Left lung (tissue), 10 donors: ENCODE measurements around the gene RNU1-4. TPM values are rescaled to one million over a fixed set of nuclear protein-coding genes. Genes with fewer than 3 reads are reported as not detected.
A peak's percentile ranks its signal among the peaks of the same experiment; 100 is the strongest.
"Not testable (repeated sequence)": the region's sequence is repeated elsewhere in the genome, so short reads cannot be mapped to it uniquely, and the experiment has no call there.

Source experiments
- ATAC-seq: fragments of 200-7000 bp; cut with Tn5 transposase; one replicate; pipeline ENCODE4 v1.9.1; 2020; ENCODE audit warnings: moderate library complexity
- DNase-seq, 4 donors: peaks; one replicate each; pipeline ENCODE4 v3.0.0-alpha.2; 2013 to 2020
- H3K27ac ChIP-seq, 2 donors: fragments of 200-600 bp; sonication (generic) in 1 of 2; one replicate each; pipeline versions ENCODE4 v1.5.0 to v1.8.0; 2020 to 2021
- H3K27me3 ChIP-seq, 2 donors: fragments of 200-600 bp; sonication (generic) in 1 of 2; one replicate each; pipeline versions ENCODE4 v1.5.0 to v1.8.0; 2020 to 2021
- H3K36me3 ChIP-seq, 2 donors: fragments of 200-600 bp; sonication (generic) in 1 of 2; one replicate each; pipeline versions ENCODE4 v1.5.0 to v1.8.0; 2020 to 2021
- H3K4me1 ChIP-seq, 2 donors: fragments of 200-600 bp; one replicate each; pipeline ENCODE4 v1.8.0; 2021
- H3K4me3 ChIP-seq, 2 donors: fragments of 200-600 bp; sonication (generic) in 1 of 2; one replicate each; pipeline versions ENCODE4 v1.5.0 to v1.8.0; 2020 to 2021; ENCODE audit warnings: mild to moderate bottlenecking in 1 of 2
- H3K9me3 ChIP-seq, 2 donors: fragments of 200-600 bp; sonication (generic) in 1 of 2; one replicate each; pipeline versions ENCODE4 v1.5.0 to v1.8.0; 2020 to 2021
- CTCF ChIP-seq, 2 donors: fragments of 200-600 bp; sonication (generic) in 1 of 2; IDR thresholded peaks; one replicate each; pipeline versions ENCODE4 v1.5.0 to v1.8.0; 2021; ENCODE audit warnings: antibody characterized with exemption in 2 of 2
- intact Hi-C, 2 donors: fragments of 100-400 bp; cut with DNase I; formaldehyde crosslinking; loops; one replicate each; pipeline versions ENCODE4 v1.11.2 to v1.14.2; 2022
- polyA plus RNA-seq, 6 donors: library from polyadenylated mRNA; unstranded; fragments of 120-200 nt; gene quantifications; one replicate each; pipeline ENCODE4 v1.2.1, GENCODE V29; 2013; ENCODE audit not compliant: insufficient read length in 6 of 6
- total RNA-seq, 2 donors: library from RNA; stranded (reverse); fragmentation: NEBNext Ultra II Directional; extraction: Animal tissue kit (Norgen Biotek cat#: 25700); gene quantifications; one replicate each; pipeline ENCODE4 v1.2.1, GENCODE V29; 2021
- donor health status: DM: no; HTN: yes; CAD: no.
- donor health status: DM: no; HTN: no; CAD: no.

Gene RNU1-4
- total and polyA plus RNA-seq, 8 donors, result 1.5 to 3,444 (median 2.8) TPM

DNA sequence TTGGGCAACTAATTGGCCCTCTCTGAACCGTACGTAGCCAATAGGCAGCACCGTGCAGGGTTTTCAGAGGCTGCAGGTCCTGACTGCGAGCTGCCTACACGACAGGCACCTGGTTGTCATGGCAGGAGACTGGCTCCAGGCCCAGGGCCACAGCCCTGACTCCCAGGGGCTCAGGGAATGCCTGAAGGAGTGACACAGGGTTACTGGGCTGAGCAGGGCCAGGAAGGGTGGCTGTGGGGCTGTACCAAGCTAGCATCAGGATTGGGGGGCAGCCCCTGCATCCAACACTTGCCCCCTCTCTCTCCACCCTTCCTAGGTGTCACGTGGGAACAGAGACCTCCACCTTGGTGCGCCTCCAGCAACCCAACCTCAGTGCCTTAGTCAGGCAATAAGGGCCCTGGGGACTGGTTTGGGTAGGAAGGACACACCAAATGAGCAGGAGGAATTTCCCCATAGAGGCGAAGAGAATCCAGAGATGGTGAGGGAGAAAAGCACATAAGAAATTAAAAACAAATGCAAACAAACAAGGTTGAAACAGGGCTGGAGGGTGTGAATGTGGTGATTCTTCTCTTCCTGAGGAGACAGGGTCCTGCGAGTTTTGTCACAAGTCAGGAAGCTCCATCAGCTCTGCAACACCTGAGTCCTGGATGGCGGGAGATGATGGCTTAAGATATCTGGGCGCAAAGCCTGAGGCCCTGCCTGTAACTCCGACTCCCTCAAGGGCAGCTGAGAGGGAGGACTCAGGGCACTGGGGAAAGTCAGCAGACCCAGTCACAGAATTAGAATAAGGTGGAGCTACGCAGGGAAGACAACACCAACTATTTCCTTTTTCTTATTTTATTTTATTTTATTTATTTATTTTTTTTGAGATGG, 19.7 kb upstream of the RNU1-4 start:
- H3K4me1 ChIP-seq, result no peaks in the 10 kb centered on the region
- ATAC-seq, result no peak

DNA sequence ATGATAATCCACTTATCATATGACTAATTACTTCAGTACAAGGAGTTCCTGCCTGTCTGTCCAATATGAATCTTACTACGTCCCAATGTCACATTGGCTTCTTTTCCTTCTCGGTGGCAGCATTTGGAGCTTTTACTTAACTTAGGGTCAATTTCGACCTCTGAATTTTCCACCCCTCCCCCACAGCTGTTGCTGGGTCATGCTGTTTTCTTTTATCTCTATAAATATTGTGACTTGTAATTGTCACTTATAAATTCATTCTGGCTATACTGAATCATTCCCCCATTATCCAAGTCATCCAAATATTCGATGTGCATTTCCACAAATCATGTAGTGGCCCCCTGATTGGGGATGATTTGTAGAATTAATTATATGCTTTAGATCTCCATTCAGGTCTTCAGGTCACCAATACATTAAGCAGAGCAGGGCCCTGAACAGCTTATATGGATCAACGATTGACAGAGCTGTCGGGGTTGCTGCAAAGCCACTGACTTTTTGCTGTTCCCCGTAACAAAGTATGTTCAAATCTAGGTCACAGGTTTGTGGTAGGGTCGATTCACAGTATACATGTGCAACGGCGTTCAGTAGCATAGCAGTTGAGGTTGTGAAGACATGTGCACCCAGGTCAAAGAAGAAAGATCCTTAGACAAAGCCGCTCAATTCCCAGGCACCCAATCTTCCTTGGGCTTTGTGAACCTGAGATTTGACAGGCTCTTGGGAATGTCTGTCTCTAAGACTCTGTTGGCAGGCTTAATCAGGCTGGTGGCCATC, 18.3 kb upstream of the RNU1-4 start:
- ATAC-seq (no peak), DNase-seq (no peak)
- H3K27me3 ChIP-seq, result peaks cover 5 to 55% of the 10 kb centered on the region in 2 donors
- H3K9me3 ChIP-seq, result no peaks in the 10 kb centered on the region
- no peaks in the 10 kb centered on the region for H3K36me3 ChIP-seq
- H3K4me3 ChIP-seq, result no peak overlapping the region
- intact Hi-C loops, result no loop called here
- TF ChIP-seq CTCF (IDR thresholded peaks at IDR 0.05), result no peak
- no peaks in the 10 kb centered on the region for H3K4me1 ChIP-seq
- no peak overlapping the region for H3K27ac ChIP-seq

More for the DNA sequence above, 19.7 kb upstream of the RNU1-4 start:
- Histone ChIP-seq H3K36me3 (no peaks in the 10 kb centered on the region), H3K4me3 (no peak overlapping the region), H3K27ac (no peak overlapping the region), H3K27me3 (peaks cover 5 to 54% of the 10 kb centered on the region in 2 donors), H3K9me3 (no peaks in the 10 kb centered on the region)
- no peak for TF ChIP-seq CTCF (IDR thresholded peaks at IDR 0.05)
- intact Hi-C loops, result no loop called here
- DNase-seq, result peak in 1 of 4 donors; percentile 81

- Histone ChIP-seq H3K4me1 (no peaks in the 10 kb centered on the region), H3K27me3 (peaks cover 9 to 41% of the 10 kb centered on the region in 2 donors), H3K9me3 (no peaks in the 10 kb centered on the region), H3K27ac (no peak overlapping the region), H3K36me3 (no peaks in the 10 kb centered on the region), H3K4me3 (no peak overlapping the region)
- intact Hi-C loops, result no loop called here
- peak in 1 of 4 donors; percentile 90 for DNase-seq
- peak; percentile 23 for ATAC-seq
- TF ChIP-seq CTCF (IDR thresholded peaks at IDR 0.05), result no peak
These were observed 15.4 kb upstream of the RNU1-4 start for GRCh38 chr1:16724718-16725438.

DNA sequence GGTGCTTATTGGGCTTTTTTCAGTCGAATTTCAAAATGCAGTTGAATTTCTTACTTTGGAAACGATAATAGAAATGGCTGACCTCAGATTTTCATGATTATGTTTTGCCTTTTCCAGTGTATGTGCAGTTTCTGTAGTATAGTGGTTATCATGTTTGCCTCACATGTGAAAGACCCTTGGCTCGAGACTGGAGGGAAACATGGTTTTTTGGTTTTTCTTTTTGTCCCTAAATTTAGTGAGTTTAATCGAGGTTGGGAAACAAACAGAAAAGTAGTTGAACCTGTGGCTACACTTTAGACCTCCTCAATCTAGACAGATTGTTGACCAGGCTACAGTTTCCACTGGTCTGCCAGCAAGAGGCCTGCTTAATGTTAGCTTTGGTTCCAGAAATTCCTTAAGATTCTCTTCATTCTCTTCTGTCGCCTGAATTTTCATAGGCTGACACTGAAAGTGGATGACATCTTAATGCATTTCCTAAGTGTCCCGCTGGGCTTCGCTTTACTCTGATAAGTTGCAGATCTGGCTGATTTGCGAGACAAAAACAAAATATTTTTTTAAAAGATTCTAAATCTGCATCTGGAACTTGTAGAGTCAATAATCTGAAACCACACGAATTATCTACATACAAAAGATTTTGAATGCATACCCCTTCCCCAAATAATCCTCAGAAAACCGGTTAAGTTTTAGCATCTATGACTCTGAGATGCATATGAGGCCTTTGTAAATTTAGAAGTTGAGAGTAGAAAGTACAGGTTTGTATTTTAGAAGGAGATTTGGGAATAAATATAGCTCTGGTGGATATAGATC, 14.7 kb upstream of the RNU1-4 start:
- peaks cover 9 to 41% of the 10 kb centered on the region in 2 donors for H3K27me3 ChIP-seq
- H3K4me1 ChIP-seq, H3K27ac ChIP-seq, H3K4me3 ChIP-seq, H3K36me3 ChIP-seq, DNase-seq, ATAC-seq, H3K9me3 ChIP-seq, intact Hi-C loops: not testable (repeated sequence)
